Measurements from ENCODE around the gene TMEM163. TPM values are rescaled to one million over a fixed set of nuclear protein-coding genes. Genes with fewer than 3 reads are reported as not detected.

TMEM163 gene
- total RNA-seq, 2 experiments from 2014 or later: 0.14 to 0.19 TPM

GRCh38 chr2:134553657-134554056 lies 165.1 kb downstream of the TMEM163 start:
- Mint-ChIP-seq H3K27me3 (peaks cover 21% of the 10 kb centered on the region), H3K36me3 (no peaks in the 10 kb centered on the region), H3K27ac (no peak overlapping the region), H3K4me1 (no peaks in the 10 kb centered on the region), H3K4me3 (no peak overlapping the region), H3K9me3 (no peaks in the 10 kb centered on the region)
- DNase-seq: no peak
- POLR2A ChIA-PET: no interaction called here
- no peak for ATAC-seq (ENCODE audit: low read depth)

DNA sequence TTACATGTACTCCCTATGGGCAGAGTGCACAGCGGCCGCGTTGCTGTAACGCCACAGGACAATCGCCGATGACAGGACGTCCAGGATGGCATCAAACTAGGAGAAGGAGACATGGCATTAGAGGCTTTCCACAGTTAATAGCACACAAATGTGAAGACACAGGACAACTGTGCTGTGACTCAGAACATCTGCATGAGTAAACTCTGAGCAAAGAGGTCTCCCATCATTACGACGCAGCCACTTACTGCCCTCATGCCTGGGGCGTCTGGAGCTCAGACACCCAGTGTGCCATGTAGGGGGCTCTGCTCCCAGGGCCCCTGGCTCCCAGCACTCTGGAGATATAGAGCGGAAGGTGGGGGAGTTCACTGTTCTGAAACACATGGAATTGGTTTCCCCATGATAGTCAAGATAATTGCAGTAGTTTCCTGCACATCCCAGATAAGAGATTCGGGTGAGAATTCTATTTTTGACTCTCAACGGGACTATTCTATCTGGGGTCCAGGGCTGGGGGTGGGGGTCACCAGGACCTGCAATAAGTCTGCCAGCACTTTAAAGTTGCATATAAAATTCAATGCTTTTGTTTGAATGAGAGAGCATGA lies 168.1 kb downstream of the TMEM163 start:
- DNase-seq (no peak), ATAC-seq (ENCODE audit: low read depth) (no peak)
- no peaks in the 10 kb centered on the region for H3K4me1 Mint-ChIP-seq
- H3K36me3 Mint-ChIP-seq: no peaks in the 10 kb centered on the region
- POLR2A ChIA-PET: no interaction called here
- no peak overlapping the region for H3K27ac Mint-ChIP-seq
- H3K9me3 Mint-ChIP-seq: no peaks in the 10 kb centered on the region
- H3K27me3 Mint-ChIP-seq: peaks cover 21% of the 10 kb centered on the region
- H3K4me3 Mint-ChIP-seq: no peak overlapping the region

- H3K36me3 Mint-ChIP-seq: no peaks in the 10 kb centered on the region
- H3K27ac Mint-ChIP-seq: no peak overlapping the region
- H3K9me3 Mint-ChIP-seq: no peaks in the 10 kb centered on the region
- no peak for DNase-seq
- peaks cover 27% of the 10 kb centered on the region for H3K27me3 Mint-ChIP-seq
- no peaks in the 10 kb centered on the region for H3K4me1 Mint-ChIP-seq
- H3K4me3 Mint-ChIP-seq: no peak overlapping the region
- ATAC-seq (ENCODE audit: low read depth): no peak
- POLR2A ChIA-PET: no interaction called here
Observed at GRCh38 chr2:134549104-134549503, 169.7 kb downstream of the TMEM163 start.

GRCh38 chr2:134540990-134541389 lies 177.8 kb downstream of the TMEM163 start:
- peaks cover 6% of the 10 kb centered on the region for H3K27me3 Mint-ChIP-seq
- no peaks in the 10 kb centered on the region for H3K36me3 Mint-ChIP-seq
- ATAC-seq (ENCODE audit: low read depth): no peak
- H3K4me3 Mint-ChIP-seq: no peak overlapping the region
- DNase-seq: no peak
- POLR2A ChIA-PET: no interaction called here
- H3K27ac Mint-ChIP-seq: no peak overlapping the region
- no peaks in the 10 kb centered on the region for H3K4me1 Mint-ChIP-seq
- H3K9me3 Mint-ChIP-seq: no peaks in the 10 kb centered on the region

- no peaks in the 10 kb centered on the region for H3K36me3 Mint-ChIP-seq
- ATAC-seq (ENCODE audit: low read depth): no peak
- no peaks in the 10 kb centered on the region for H3K9me3 Mint-ChIP-seq
- no peak overlapping the region for H3K4me3 Mint-ChIP-seq
- H3K4me1 Mint-ChIP-seq: no peaks in the 10 kb centered on the region
- no peak for DNase-seq
- no peaks in the 10 kb centered on the region for H3K27me3 Mint-ChIP-seq
- POLR2A ChIA-PET: no interaction called here
- H3K27ac Mint-ChIP-seq: no peak overlapping the region
Observed at GRCh38 chr2:134539981-134540380, 178.8 kb downstream of the TMEM163 start.

- Mint-ChIP-seq H3K4me1 (no peaks in the 10 kb centered on the region), H3K27ac (no peak overlapping the region), H3K36me3 (no peaks in the 10 kb centered on the region), H3K9me3 (no peaks in the 10 kb centered on the region), H3K4me3 (no peak overlapping the region), H3K27me3 (peaks cover 5% of the 10 kb centered on the region)
- DNase-seq (no peak), ATAC-seq (ENCODE audit: low read depth) (no peak)
- POLR2A ChIA-PET: no interaction called here
Observed at GRCh38 chr2:134537702-134538101, 181.1 kb downstream of the TMEM163 start.

DNA sequence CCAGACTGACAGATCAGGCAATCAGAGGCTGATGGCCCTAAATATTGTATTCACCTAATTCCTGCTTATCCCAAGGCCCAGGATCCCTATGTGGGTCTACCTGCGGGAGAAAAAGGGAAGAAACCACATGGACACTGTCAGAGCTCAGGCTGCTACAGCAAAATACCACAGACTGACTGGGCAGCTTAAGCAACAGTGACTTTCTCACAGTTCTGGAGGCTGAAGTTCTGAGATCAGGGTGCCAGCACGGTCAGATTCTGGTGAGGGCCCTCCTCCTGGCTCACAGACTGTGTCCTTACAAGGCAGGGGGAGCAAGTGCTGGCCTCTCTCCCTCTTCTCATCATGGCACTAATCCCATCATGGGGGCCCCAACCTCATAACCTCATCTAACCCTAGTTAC lies 181.7 kb downstream of the TMEM163 start:
- ATAC-seq (ENCODE audit: low read depth) (no peak), DNase-seq (no peak)
- Mint-ChIP-seq H3K36me3 (no peaks in the 10 kb centered on the region), H3K27ac (no peak overlapping the region), H3K4me1 (no peaks in the 10 kb centered on the region), H3K9me3 (no peaks in the 10 kb centered on the region), H3K4me3 (no peak overlapping the region), H3K27me3 (peaks cover 5% of the 10 kb centered on the region)
- POLR2A ChIA-PET: no interaction called here

GRCh38 chr2:134536296-134536695 lies 182.5 kb downstream of the TMEM163 start:
- H3K9me3 Mint-ChIP-seq: no peaks in the 10 kb centered on the region
- no peak overlapping the region for H3K27ac Mint-ChIP-seq
- H3K4me1 Mint-ChIP-seq: no peaks in the 10 kb centered on the region
- H3K4me3 Mint-ChIP-seq: no peak overlapping the region
- no peaks in the 10 kb centered on the region for H3K36me3 Mint-ChIP-seq
- no peak for DNase-seq
- POLR2A ChIA-PET: no interaction called here
- peaks cover 5% of the 10 kb centered on the region for H3K27me3 Mint-ChIP-seq
- ATAC-seq (ENCODE audit: low read depth): no peak

DNA sequence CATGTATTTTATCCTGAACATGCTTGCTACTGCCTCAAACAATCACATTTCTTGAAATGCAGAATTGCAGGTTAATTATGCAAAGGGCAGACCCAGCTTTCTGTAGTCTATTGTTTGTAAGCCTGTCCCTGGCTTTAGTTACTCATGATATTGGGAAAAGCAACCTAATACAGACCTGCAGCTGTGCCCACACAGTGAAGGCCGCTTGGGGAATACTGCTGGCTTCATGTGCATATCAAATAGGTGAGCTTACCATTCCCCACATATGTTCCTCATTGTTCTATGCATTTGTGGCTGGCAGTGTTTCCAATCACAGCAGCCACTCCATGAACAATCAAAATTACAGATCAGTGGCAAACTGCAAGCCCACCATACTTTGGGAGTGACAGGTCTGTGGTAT lies 186.3 kb downstream of the TMEM163 start:
- no peaks in the 10 kb centered on the region for H3K36me3 Mint-ChIP-seq
- H3K4me1 Mint-ChIP-seq: no peaks in the 10 kb centered on the region
- no peaks in the 10 kb centered on the region for H3K9me3 Mint-ChIP-seq
- H3K27me3 Mint-ChIP-seq: peaks cover 5% of the 10 kb centered on the region
- POLR2A ChIA-PET: no interaction called here
- H3K27ac Mint-ChIP-seq: no peak overlapping the region
- ATAC-seq (ENCODE audit: low read depth): no peak
- DNase-seq: no peak
- H3K4me3 Mint-ChIP-seq: no peak overlapping the region

GRCh38 chr2:134527381-134527780 lies 191.4 kb downstream of the TMEM163 start:
- Mint-ChIP-seq H3K4me3 (no peak overlapping the region), H3K27ac (no peak overlapping the region), H3K36me3 (no peaks in the 10 kb centered on the region), H3K27me3 (peaks cover 5% of the 10 kb centered on the region), H3K4me1 (no peaks in the 10 kb centered on the region), H3K9me3 (no peaks in the 10 kb centered on the region)
- POLR2A ChIA-PET: no interaction called here
- ATAC-seq (ENCODE audit: low read depth) (no peak), DNase-seq (no peak)

DNA sequence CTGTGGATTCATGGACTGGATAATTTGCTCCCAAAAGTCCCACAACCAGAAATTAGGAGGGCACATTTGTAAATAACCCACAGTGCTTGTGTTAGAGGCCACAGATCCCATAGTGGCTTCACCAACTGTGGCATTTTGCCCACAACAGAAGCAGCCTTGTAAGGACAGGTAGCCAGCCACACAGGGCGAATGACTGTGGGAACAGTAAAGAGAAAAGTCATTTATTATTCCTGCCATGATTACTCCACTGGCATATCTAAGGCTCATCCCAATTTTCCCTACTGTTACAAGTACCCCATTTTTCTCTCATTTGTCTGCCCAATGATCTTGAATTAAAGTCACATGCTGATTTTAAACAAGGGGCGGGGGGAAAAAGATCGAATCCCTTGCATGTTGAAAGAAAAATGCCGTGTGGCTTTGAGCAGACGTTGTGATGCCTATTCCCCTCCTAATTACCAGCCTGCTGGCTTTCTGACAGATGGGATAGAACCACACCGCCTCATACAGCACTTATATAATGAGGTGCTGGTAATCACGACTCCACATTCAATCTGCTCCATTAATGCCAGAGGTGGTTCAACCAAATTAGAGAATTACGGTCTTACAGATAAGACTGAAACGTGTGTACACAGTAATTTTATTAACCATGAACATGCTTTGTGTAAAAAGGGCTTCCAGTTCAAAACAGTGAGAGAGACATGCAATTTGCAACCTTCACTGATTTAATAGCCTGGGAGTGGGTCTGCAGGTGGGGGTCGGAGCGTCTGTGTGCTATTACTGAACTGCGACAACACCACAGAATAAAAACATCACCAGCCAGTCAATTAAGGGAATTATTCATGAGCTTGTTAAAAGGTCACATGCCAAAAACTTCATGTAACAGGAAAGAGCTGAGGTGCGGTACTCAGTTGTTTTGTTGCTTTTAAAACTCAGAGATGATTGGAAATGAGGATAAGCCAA lies 196.0 kb downstream of the TMEM163 start:
- Mint-ChIP-seq H3K27ac (no peak overlapping the region), H3K4me3 (no peak overlapping the region), H3K27me3 (peaks cover 7% of the 10 kb centered on the region), H3K9me3 (no peaks in the 10 kb centered on the region), H3K36me3 (no peaks in the 10 kb centered on the region), H3K4me1 (no peaks in the 10 kb centered on the region)
- POLR2A ChIA-PET: no interaction called here
- DNase-seq (no peak), ATAC-seq (ENCODE audit: low read depth) (no peak)

GRCh38 chr2:134518101-134518500 lies 200.7 kb downstream of the TMEM163 start:
- no peaks in the 10 kb centered on the region for H3K4me1 Mint-ChIP-seq
- peaks cover 5% of the 10 kb centered on the region for H3K27me3 Mint-ChIP-seq
- H3K9me3 Mint-ChIP-seq: no peaks in the 10 kb centered on the region
- H3K36me3 Mint-ChIP-seq: no peaks in the 10 kb centered on the region
- H3K27ac Mint-ChIP-seq: no peak overlapping the region
- no peak for DNase-seq
- H3K4me3 Mint-ChIP-seq: no peak overlapping the region
- POLR2A ChIA-PET: no interaction called here
- ATAC-seq (ENCODE audit: low read depth): no peak

- peaks cover 2% of the 10 kb centered on the region for H3K27me3 Mint-ChIP-seq
- H3K27ac Mint-ChIP-seq: no peak overlapping the region
- H3K9me3 Mint-ChIP-seq: no peaks in the 10 kb centered on the region
- DNase-seq: no peak
- no peak overlapping the region for H3K4me3 Mint-ChIP-seq
- POLR2A ChIA-PET: no interaction called here
- ATAC-seq (ENCODE audit: low read depth): no peak
- no peaks in the 10 kb centered on the region for H3K4me1 Mint-ChIP-seq
- no peaks in the 10 kb centered on the region for H3K36me3 Mint-ChIP-seq
Observed at GRCh38 chr2:134515137-134515536, 203.7 kb downstream of the TMEM163 start.

DNA sequence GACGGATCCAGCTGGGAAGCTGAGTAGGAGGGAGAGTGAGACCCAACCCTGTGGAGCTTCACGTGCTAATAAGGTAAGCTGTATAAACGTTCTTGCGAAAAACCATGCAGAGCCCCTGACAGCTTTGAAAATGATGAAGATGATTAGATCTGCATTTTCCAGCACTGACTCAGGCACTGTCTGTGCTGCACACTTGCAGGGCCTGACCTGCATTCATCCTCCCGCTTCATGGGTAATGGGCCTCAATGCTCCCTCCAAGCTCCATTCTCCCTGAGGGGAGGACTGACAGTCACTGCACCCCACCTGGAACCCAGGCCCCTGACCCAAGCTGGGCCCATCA lies 205.4 kb downstream of the TMEM163 start:
- no peaks in the 10 kb centered on the region for H3K9me3 Mint-ChIP-seq
- H3K36me3 Mint-ChIP-seq: no peaks in the 10 kb centered on the region
- H3K4me3 Mint-ChIP-seq: no peak overlapping the region
- no peak overlapping the region for H3K27ac Mint-ChIP-seq
- POLR2A ChIA-PET: no interaction called here
- no peaks in the 10 kb centered on the region for H3K4me1 Mint-ChIP-seq
- H3K27me3 Mint-ChIP-seq: no peaks in the 10 kb centered on the region
- no peak for ATAC-seq (ENCODE audit: low read depth)
- no peak for DNase-seq
